MM.1S (cell line): ENCODE measurements around the gene STK32A.

Experiments used
- DNase-seq: peaks from one replicate; pipeline ENCODE4 v3.0.0-alpha.2; 2015
- H2AFZ ChIP-seq: fragments of 300-600 bp; sonication (generic); 2 replicates; pipeline ENCODE4 v1.6.0; 2016; ENCODE audit warnings: antibody characterized with exemption, low read length
- H3F3A ChIP-seq: fragments of 300-600 bp; sonication (generic); 2 replicates; pipeline ENCODE4 v1.6.1; 2016; ENCODE audit warnings: mild to moderate bottlenecking, antibody characterized with exemption, low read length, moderate library complexity, mixed read lengths; ENCODE audit not compliant: insufficient read depth
- H3K27ac ChIP-seq: fragments of 300-600 bp; sonication (generic); 2 replicates; pipeline ENCODE4 v1.5.1; 2016; ENCODE audit warnings: mild to moderate bottlenecking, low read length
- H3K27me3 ChIP-seq: fragments of 300-600 bp; sonication (generic); replicated peaks from 2 replicates; pipeline ENCODE4 v1.6.0; 2016; ENCODE audit warnings: low read length; ENCODE audit not compliant: insufficient read depth
- H3K36me3 ChIP-seq: fragments of 300-600 bp; sonication (generic); replicated peaks from 2 replicates; pipeline ENCODE4 v1.6.1; 2016; ENCODE audit warnings: mild to moderate bottlenecking, low read length, mixed read lengths; ENCODE audit not compliant: insufficient read depth
- H3K4me1 ChIP-seq: fragments of 300-600 bp; sonication (generic); 2 replicates; pipeline ENCODE4 v1.6.1; 2016; ENCODE audit warnings: low read length, mixed read lengths
- H3K4me2 ChIP-seq: fragments of 300-600 bp; sonication (generic); 2 replicates; pipeline ENCODE4 v1.6.0; 2016; ENCODE audit warnings: low read depth, low read length
- H3K4me3 ChIP-seq: fragments of 300-600 bp; sonication (generic); 2 replicates; pipeline ENCODE4 v1.5.1; 2016; ENCODE audit warnings: low read length, mixed read lengths
- H3K79me2 ChIP-seq: fragments of 300-600 bp; sonication (generic); 2 replicates; pipeline ENCODE4 v1.6.1; 2016; ENCODE audit warnings: mixed run types, low read length, mixed read lengths
- H3K9ac ChIP-seq: fragments of 300-600 bp; sonication (generic); 2 replicates; pipeline ENCODE4 v1.6.1; 2016; ENCODE audit warnings: low read length, mixed read lengths
- H3K9me2 ChIP-seq: fragments of 300-600 bp; sonication (generic); replicated peaks from 2 replicates; pipeline ENCODE4 v1.6.1; 2016; ENCODE audit warnings: mild to moderate bottlenecking, low read length, mixed read lengths; ENCODE audit not compliant: insufficient read depth
- H3K9me3 ChIP-seq: fragments of 300-600 bp; sonication (generic); replicated peaks from 2 replicates; pipeline ENCODE4 v1.6.1; 2016; ENCODE audit warnings: mild to moderate bottlenecking, low read length, mixed read lengths; ENCODE audit not compliant: insufficient read depth
- H4K20me1 ChIP-seq: fragments of 300-600 bp; sonication (generic); 2 replicates; pipeline ENCODE4 v1.6.1; 2016; ENCODE audit warnings: mild to moderate bottlenecking, low read length, moderate library complexity, mixed read lengths; ENCODE audit not compliant: insufficient read depth
- CTCF ChIP-seq: fragments of 300-600 bp; sonication (generic); IDR thresholded peaks from 2 replicates; pipeline ENCODE4 v1.5.1; 2016; ENCODE audit warnings: antibody characterized with exemption, low read length, mixed read lengths
- EZH2 ChIP-seq: fragments of 300-600 bp; sonication (generic); optimal IDR thresholded peaks from 2 replicates; pipeline ENCODE3; 2017; ENCODE audit warnings: low read depth, mild to moderate bottlenecking, antibody characterized with exemption, low read length, mixed read lengths
- EZH2phosphoT487 ChIP-seq: fragments of 300-600 bp; sonication (generic); IDR thresholded peaks from 2 replicates; pipeline ENCODE4 v1.6.1; 2018; ENCODE audit warnings: antibody characterized with exemption, low read length

Gene STK32A

GRCh38 chr5:147259837-147260236 lies 25.0 kb downstream of the STK32A start:
- H3K4me2 ChIP-seq: no peak overlapping the region
- H3K36me3 ChIP-seq: no peaks in the 10 kb centered on the region
- H3K27ac ChIP-seq: no peak overlapping the region
- DNase-seq: no peak
- no peaks in the 10 kb centered on the region for H3K27me3 ChIP-seq
- H2AFZ ChIP-seq: no peak overlapping the region
- H3K9me3 ChIP-seq: no peaks in the 10 kb centered on the region
- H3K4me3 ChIP-seq: no peak overlapping the region
- H3K9me2 ChIP-seq: no peaks in the 10 kb centered on the region
- no peaks in the 10 kb centered on the region for H3K4me1 ChIP-seq
- H3F3A ChIP-seq: no peaks in the 10 kb centered on the region
- H3K9ac ChIP-seq: no peak overlapping the region
- H3K79me2 ChIP-seq: no peaks in the 10 kb centered on the region
- H4K20me1 ChIP-seq: no peaks in the 10 kb centered on the region
- TF ChIP-seq CTCF: no peak
- TF ChIP-seq EZH2phosphoT487: no peak
- no peak for TF ChIP-seq EZH2

GRCh38 chr5:147267082-147267832 lies 32.4 kb downstream of the STK32A start:
- no peak for DNase-seq
- no peaks in the 10 kb centered on the region for H4K20me1 ChIP-seq
- H3K27ac ChIP-seq: no peak overlapping the region
- H3K9me3 ChIP-seq: no peaks in the 10 kb centered on the region
- H3K79me2 ChIP-seq: no peaks in the 10 kb centered on the region
- no peak overlapping the region for H2AFZ ChIP-seq
- no peaks in the 10 kb centered on the region for H3K36me3 ChIP-seq
- TF ChIP-seq EZH2 (no peak), EZH2phosphoT487 (no peak), CTCF (no peak)
- H3K9me2 ChIP-seq: no peaks in the 10 kb centered on the region
- H3K27me3 ChIP-seq: no peaks in the 10 kb centered on the region
- H3K9ac ChIP-seq: no peak overlapping the region
- H3F3A ChIP-seq: no peaks in the 10 kb centered on the region
- no peak overlapping the region for H3K4me3 ChIP-seq
- no peaks in the 10 kb centered on the region for H3K4me1 ChIP-seq
- no peak overlapping the region for H3K4me2 ChIP-seq

- Histone ChIP-seq H4K20me1 (no peaks in the 10 kb centered on the region), H3K4me2 (no peak overlapping the region), H3K4me1 (no peaks in the 10 kb centered on the region), H3K9me2 (no peaks in the 10 kb centered on the region), H2AFZ (no peak overlapping the region), H3F3A (no peaks in the 10 kb centered on the region), H3K36me3 (no peaks in the 10 kb centered on the region), H3K27me3 (no peaks in the 10 kb centered on the region), H3K4me3 (no peak overlapping the region), H3K9me3 (no peaks in the 10 kb centered on the region), H3K27ac (no peak overlapping the region), H3K79me2 (no peaks in the 10 kb centered on the region), H3K9ac (no peak overlapping the region)
- no peak for TF ChIP-seq EZH2phosphoT487
- TF ChIP-seq CTCF: no peak
- TF ChIP-seq EZH2: no peak
- no peak for DNase-seq
Measured at GRCh38 chr5:147276497-147276896, 41.7 kb downstream of the STK32A start.
